Measurements from ENCODE around the gene HILPDA. TPM values are rescaled to one million over a fixed set of nuclear protein-coding genes. Genes with fewer than 3 reads are reported as not detected.

Gene HILPDA
- total and polyA plus RNA-seq, 2 donors (not counting 3 experiments of a cell fraction or from before 2014, with no cell fraction given): 14.4 to 21.7 TPM

- no peaks in the 10 kb centered on the region for H3K9me3 ChIP-seq (replicated peaks; ENCODE audit: control insufficient read depth, insufficient read depth, low read length)
- BruUV-seq (replicated peaks): no TSS peak
- no peak overlapping the region for H2AFZ ChIP-seq (ENCODE audit: low read depth, low read length)
- intact Hi-C loops (cut with micrococcal nuclease) (no loop called here), dilution Hi-C loops (cut with MboI; ENCODE audit: extremely low pct_ligation_motif_present, low sequenced_read_pairs) (no loop called here)
- FAIRE-seq: no peak
- POLR2A ChIA-PET: no interaction called here
- TF ChIP-seq MYC (IDR thresholded peaks at IDR 0.05; ENCODE audit: low read depth, low read length) (no peak), POLR2A (IDR thresholded peaks at IDR 0.05; ENCODE audit: low read depth, low read length) (no peak), EZH2 (IDR thresholded peaks at IDR 0.05; ENCODE audit: borderline replicate concordance, low read depth, low read length, severe bottlenecking) (no peak), GATA2 (IDR thresholded peaks at IDR 0.05; ENCODE audit: insufficient read depth, insufficient read length, low read depth, low read length) (no peak), POLR2AphosphoS5 (IDR thresholded peaks at IDR 0.05; ENCODE audit: insufficient read depth, low read depth, low read length) (no peak), JUN (IDR thresholded peaks at IDR 0.05; ENCODE audit: borderline replicate concordance, insufficient read depth, insufficient read length, low read depth) (no peak), MAX (IDR thresholded peaks at IDR 0.05; ENCODE audit: insufficient read depth, insufficient read length) (no peak), CTCF (IDR thresholded peaks at IDR 0.05; ENCODE audit: extremely low read depth in 1 of 2, insufficient read depth in 1 of 2, low read depth in 1 of 2, low read length in 2 of 2) (no peak)
- no peaks in the 10 kb centered on the region for H3K36me3 ChIP-seq (ENCODE audit: control insufficient read depth in 2 of 2, extremely low read depth in 1 of 2, insufficient read depth in 2 of 2, low read length in 2 of 2)
- H3K4me1 ChIP-seq (ENCODE audit: control insufficient read depth, extremely low read depth, insufficient read depth, low read length): no peaks in the 10 kb centered on the region
- no peak overlapping the region for H3K27ac ChIP-seq (ENCODE audit: insufficient read depth, low read depth, low read length)
- H3K27me3 ChIP-seq (ENCODE audit: control insufficient read depth in 2 of 2, insufficient read depth in 2 of 2, low read length in 2 of 2): peaks cover 0 to 5% of the 10 kb centered on the region in 2 experiments
- CTCF ChIA-PET: interaction anchor here (1.0 to 2.4 kb wide), 6 partner anchors 15 to 29 kb away, joined by 3 to 16 read pairs (median 6); no protein-coding TSS in a partner anchor
- no peak overlapping the region for H3K4me3 ChIP-seq (replicated peaks in 1 of 3; ENCODE audit: insufficient read depth in 1 of 3, low read depth in 1 of 3, low read length in 3 of 3)
- no peaks in the 10 kb centered on the region for H3K79me2 ChIP-seq (ENCODE audit: control insufficient read depth, insufficient read depth, low read length)
- no peaks in the 10 kb centered on the region for H4K20me1 ChIP-seq (replicated peaks; ENCODE audit: control insufficient read depth, extremely low read depth, insufficient read depth, low read length)
- no peak overlapping the region for H3K4me2 ChIP-seq (ENCODE audit: insufficient read depth, low read length)
- H3K9me1 ChIP-seq (replicated peaks; ENCODE audit: control insufficient read depth, extremely low read depth, insufficient read depth, low read length): no peaks in the 10 kb centered on the region
- no peak overlapping the region for H3K9ac ChIP-seq (replicated peaks; ENCODE audit: extremely low read depth, insufficient read depth, low read length)
- no peak for DNase-seq (ENCODE audit: low read depth, low spot score)
Measured at GRCh38 chr7:128443831-128444600, 11.7 kb upstream of the HILPDA start.

Data from endothelial cell of umbilical vein (primary cell).